GM18867 (cell line): ENCODE data around the gene TRPM4.
A peak's percentile ranks its signal among the peaks of the same experiment; 100 is the strongest.
"Not testable (repeated sequence)": the region's sequence is repeated elsewhere in the genome, so short reads cannot be mapped to it uniquely, and the experiment has no call there.

ENCODE experiments used
- ATAC-seq: cut with Tn5 transposase; IDR thresholded peaks from one replicate; pipeline ENCODE4 v1.9.1; 2021; ENCODE audit warnings: mild to moderate bottlenecking, moderate library complexity; ENCODE audit not compliant: unreplicated experiment

TRPM4 gene

DNA sequence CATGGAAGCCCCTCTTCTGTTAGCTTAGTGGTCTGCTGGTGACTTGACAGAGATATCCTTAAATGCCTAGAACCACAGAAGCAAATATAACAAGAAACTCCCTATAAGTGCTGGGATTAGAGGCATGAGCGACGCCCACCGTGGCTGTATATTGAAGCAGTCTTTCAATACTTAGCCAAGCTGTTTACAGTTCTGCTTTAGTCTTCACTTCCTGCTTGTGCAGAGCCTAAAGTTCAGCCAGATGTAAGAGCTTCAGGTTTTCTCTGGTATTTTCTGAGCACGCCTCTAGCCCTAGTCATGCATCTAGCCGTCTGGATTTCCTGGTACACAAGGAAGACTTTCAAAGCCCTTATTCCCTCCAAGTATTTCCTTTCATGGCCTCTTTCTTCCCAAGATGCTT is 28.5 kb downstream of the TRPM4 start:
- no peak for ATAC-seq

DNA sequence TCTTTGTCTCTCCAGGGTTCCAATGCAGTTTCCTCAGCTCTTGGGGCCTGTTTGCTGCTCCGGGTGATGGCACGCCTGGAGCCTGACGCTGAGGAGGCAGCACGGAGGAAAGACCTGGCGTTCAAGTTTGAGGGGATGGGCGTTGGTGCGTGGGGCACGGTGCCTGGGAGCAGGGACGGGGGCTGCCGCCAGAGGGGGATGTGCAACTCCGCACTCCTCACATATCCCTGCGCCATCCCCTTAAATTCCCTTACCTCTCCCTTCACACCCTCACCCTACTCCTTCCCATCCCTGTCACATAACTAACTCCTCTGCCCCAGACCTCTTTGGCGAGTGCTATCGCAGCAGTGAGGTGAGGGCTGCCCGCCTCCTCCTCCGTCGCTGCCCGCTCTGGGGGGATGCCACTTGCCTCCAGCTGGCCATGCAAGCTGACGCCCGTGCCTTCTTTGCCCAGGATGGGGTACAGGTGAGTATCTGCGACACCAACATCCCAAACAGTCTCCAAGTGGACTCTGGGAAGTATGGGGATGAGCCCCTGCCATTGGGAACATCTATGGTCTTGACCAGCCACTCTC is 31.1 kb downstream of the TRPM4 start:
- ATAC-seq = no peak

DNA sequence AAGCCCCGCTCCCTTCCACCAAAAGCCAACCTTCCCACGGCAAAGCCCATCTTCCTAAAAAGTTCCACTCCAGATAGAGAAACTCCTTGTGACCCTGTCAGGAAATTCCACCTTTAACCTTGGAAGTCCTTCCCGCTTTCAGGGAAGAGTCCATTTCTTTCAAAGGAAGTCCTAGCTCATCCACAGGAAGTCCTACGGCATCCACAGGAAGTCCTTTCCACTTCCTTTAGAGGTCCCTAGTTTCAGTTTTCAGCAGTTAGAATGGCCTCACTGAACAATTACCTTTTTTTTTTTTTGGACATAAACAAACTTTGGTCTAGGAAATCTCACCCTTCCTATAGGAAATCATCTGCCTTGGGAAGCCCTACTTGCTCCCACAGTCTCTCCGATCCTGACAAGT is 31.7 kb downstream of the TRPM4 start:
- ATAC-seq = no peak

GRCh38 chr19:49190781-49191180 is 33.2 kb downstream of the TRPM4 start:
- no peak for ATAC-seq

GRCh38 chr19:49193822-49194394 is 36.3 kb downstream of the TRPM4 start:
- ATAC-seq = no peak

DNA sequence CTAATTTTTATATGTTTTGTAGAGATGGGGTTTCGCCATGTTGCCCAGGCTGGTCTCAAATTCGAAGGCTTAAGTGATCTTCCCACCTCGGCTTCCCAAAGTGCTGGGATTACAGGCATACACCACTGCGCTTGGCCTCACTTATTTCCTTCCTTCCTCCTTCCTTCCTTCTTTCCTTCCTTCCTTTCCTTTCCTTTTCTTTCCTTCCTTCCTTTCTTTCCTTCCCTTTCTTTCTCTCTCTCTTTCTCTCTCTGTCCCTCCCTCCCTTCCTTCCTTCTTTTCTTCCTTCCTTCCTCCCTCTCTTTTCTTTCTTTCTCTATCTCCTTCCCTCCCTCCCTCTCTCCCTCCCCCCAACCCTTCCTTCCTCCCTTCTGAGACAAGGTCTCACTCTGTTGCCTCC is 36.8 kb downstream of the TRPM4 start:
- ATAC-seq = no peak

DNA sequence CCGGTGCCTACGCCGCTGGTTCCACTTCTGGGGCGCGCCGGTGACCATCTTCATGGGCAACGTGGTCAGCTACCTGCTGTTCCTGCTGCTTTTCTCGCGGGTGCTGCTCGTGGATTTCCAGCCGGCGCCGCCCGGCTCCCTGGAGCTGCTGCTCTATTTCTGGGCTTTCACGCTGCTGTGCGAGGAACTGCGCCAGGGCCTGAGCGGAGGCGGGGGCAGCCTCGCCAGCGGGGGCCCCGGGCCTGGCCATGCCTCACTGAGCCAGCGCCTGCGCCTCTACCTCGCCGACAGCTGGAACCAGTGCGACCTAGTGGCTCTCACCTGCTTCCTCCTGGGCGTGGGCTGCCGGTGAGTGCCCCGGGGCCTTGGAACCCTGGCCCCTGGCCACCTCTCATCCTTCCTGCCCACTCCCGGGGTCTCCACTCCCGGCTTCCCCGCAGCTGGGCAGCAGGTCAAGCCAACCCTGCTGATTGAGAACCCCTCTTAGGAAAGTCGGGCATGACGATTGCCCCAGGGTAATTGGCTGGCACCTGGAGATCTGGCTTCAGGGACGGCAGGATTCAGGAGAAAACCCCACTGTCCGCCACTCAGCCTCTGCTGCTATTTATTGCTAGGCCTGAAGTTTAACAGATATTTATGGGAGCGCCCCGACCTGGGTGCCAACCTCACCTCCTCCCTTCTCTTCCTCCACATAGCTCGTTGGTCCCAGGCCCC is 39.1 kb downstream of the TRPM4 start:
- ATAC-seq = no peak

- ATAC-seq = no peak
Observed at GRCh38 chr19:49200238-49200862, 42.8 kb downstream of the TRPM4 start.

DNA sequence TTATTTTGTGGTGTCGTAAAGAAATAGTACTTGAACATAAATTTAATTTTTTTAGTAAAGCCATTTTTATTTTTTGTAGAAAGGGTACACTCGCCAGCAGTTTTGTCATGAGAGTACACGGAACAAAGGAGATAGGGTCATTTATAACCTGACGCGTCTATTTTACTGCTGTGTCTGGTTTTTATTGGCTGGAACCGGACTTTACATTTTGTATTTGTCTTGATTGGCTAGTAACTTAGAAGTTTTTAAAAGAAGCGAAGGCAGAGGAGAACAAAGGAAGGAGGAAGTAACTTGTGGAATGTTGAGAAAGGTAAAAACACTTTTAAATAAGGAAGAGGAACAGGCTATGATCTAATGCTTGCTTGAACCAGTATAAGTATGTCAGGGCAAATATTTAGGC is 43.5 kb downstream of the TRPM4 start:
- ATAC-seq = no peak

DNA sequence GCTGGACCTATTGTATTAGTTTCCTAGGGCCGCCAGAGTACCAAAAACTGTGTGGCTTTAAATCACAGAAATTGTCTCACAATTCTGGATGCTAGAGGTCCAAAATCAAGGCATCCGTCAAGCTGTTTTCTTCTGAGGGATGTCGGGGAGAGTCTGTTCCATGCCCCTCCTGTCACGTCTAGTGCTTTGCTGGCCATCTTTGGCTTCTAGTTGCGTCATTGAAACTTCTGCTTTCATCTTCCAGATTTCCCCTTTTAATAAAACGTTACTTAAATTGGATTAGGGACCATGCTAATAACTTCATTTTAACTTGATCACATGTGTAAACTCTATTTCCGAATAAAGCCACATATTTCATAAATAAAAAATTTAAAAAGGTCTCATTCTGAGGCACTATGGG is 47.5 kb downstream of the TRPM4 start:
- ATAC-seq = no peak

DNA sequence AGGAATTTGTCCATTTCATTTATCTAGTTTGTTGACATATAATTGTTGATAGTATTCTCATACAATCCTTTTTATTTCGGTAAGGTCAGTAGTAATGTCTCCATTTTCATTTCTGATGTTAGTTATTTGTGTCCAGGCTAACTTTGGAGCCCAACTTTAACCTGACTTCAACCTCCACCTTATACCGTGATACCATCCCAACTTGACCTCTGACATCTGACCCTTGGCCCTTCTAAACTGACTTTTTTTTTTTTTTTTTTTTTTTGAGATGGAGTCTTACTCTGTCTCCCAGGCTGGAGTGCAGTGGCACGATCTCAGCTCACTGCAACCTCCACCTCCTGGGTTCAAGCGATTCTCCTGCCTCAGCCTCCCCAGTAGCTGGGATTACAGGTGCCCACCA is 51.9 kb downstream of the TRPM4 start:
- ATAC-seq = not testable (repeated sequence)

GRCh38 chr19:49210108-49210900 is 52.7 kb downstream of the TRPM4 start:
- ATAC-seq = no peak

DNA sequence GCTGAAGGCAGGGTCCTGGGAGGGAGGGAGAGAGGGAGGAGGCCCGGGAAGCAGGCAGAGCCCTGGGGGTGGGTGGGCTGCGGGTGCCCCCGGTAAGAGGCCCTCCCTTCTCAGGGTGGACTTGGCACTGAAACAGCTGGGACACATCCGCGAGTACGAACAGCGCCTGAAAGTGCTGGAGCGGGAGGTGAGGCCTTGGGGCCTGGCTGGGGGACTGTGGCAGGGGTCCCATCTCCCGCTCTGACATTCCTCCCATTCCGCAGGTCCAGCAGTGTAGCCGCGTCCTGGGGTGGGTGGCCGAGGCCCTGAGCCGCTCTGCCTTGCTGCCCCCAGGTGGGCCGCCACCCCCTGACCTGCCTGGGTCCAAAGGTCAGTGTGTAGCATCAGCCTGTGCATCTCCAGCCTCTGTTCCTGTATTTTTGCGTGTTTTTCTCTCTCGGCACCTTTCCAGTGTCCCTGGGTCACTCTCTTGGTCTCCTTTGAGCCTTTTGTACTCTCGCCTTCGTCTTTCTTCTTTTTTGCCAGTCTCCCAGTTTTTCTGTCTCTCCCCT is 53.4 kb downstream of the TRPM4 start:
- ATAC-seq = no peak

- ATAC-seq = no peak
Observed at GRCh38 chr19:49212016-49212701, 54.6 kb downstream of the TRPM4 start.

- ATAC-seq = no peak
Observed at GRCh38 chr19:49213791-49214190, 56.2 kb downstream of the TRPM4 start.

DNA sequence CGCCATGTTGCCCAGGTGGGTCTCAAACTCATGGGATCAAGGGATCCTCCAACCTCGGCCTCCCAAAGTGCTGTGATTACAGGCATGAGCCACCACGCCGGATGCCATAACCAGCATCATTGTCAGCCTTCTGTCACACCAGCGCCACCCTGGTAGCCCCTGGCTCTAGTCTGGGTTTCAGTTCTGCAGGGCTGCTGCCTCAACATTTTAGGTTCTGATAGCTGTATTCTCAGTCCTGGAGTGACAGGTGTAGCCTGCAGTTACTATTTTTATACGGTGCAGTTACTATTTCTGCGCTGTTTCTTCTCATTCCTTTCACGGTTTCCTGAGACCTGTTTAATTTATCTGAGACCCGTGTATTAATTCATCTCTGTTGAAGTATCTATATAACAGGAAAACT is 57.1 kb downstream of the TRPM4 start:
- peak; percentile 46 for ATAC-seq

DNA sequence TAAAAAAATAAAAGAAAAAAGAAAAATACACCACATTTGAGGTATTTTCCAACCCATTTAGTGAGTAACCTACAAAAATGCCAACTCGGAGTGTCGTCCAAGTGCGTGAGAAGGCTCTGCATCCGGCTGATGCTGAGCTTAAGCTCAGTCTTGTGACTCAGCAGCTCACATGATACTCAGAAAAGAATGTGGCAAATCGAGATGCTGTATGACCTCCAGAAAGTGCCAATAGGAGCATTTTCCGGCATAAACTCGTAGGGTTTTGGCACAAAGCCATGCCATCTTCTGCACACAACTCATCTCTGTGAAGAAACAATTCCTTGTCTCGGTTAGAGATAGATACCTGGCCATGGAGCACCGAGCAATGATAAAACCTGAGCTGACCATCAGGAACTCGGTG is 58.5 kb downstream of the TRPM4 start:
- ATAC-seq = no peak

GRCh38 chr19:49217382-49217781 is 59.8 kb downstream of the TRPM4 start:
- no peak for ATAC-seq

DNA sequence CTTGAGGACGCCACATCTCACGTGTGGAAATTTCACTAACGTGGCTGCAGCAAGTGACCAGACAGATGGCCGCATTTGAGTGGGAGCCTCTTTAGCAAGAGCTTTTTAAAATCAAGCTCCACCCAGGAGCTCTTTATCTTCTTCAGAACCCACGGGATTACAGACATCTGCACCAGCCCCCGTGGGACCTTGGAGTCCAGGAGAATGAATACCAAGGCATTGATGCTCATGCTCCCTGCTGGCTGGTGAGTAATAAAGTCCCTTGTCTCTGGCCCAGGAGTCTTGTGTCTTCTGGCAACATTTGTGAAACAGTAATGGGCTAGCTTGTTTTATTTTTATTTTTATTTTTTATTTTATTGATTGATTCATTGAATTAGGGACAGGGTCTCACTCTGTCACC is 64.4 kb downstream of the TRPM4 start:
- no peak for ATAC-seq

GRCh38 chr19:49222528-49222927 is 64.9 kb downstream of the TRPM4 start:
- ATAC-seq = no peak
